GM21390 (cell line): Measurements from ENCODE around the gene PPM1J.

Experiments used
- ATAC-seq: cut with Tn5 transposase; IDR thresholded peaks from one replicate; pipeline ENCODE4 v1.9.1; 2021; ENCODE audit not compliant: unreplicated experiment

The PPM1J gene

GRCh38 chr1:112688781-112689193 lies 26.3 kb downstream of the PPM1J start:
- no peak for ATAC-seq

GRCh38 chr1:112687785-112688496 lies 27.2 kb downstream of the PPM1J start:
- no peak for ATAC-seq

- ATAC-seq, result no peak
Observed at GRCh38 chr1:112687361-112687760, 27.8 kb downstream of the PPM1J start.

- ATAC-seq, result no peak
Observed at GRCh38 chr1:112686835-112687234, 28.3 kb downstream of the PPM1J start.

- ATAC-seq, result no peak
Observed at GRCh38 chr1:112686417-112686816, 28.7 kb downstream of the PPM1J start.

- ATAC-seq, result no peak
Observed at GRCh38 chr1:112685913-112686312, 29.2 kb downstream of the PPM1J start.

GRCh38 chr1:112678605-112679004 lies 36.5 kb downstream of the PPM1J start:
- no peak for ATAC-seq

GRCh38 chr1:112677501-112677900 lies 37.6 kb downstream of the PPM1J start:
- no peak for ATAC-seq

- no peak for ATAC-seq
Observed at GRCh38 chr1:112676543-112676942, 38.6 kb downstream of the PPM1J start.

GRCh38 chr1:112675728-112676381 lies 39.3 kb downstream of the PPM1J start:
- no peak for ATAC-seq

- ATAC-seq, result peak; percentile 44
Observed at GRCh38 chr1:112674986-112675727, 40.0 kb downstream of the PPM1J start.

- peak; percentile 57 for ATAC-seq
Observed at GRCh38 chr1:112674440-112674985, 40.6 kb downstream of the PPM1J start, which contains the start of gene MOV10. Gene MOV10 (plus strand): TSS chr1:112674659. CDS start chr1:112674913, 254 bp downstream.

- no peak for ATAC-seq
Observed at GRCh38 chr1:112673592-112674439, 41.3 kb downstream of the PPM1J start.

GRCh38 chr1:112672842-112673241 lies 42.3 kb downstream of the PPM1J start:
- ATAC-seq, result no peak

GRCh38 chr1:112672009-112672408 lies 43.1 kb downstream of the PPM1J start:
- ATAC-seq, result no peak

GRCh38 chr1:112666946-112667345 lies 48.2 kb downstream of the PPM1J start:
- no peak for ATAC-seq

GRCh38 chr1:112665857-112666256 lies 49.3 kb downstream of the PPM1J start:
- ATAC-seq, result no peak
